ENCODE measurements around the gene SYT7. TPM values are rescaled to one million over a fixed set of nuclear protein-coding genes. Genes with fewer than 3 reads are reported as not detected.

SYT7 gene
- polyA plus RNA-seq, 1 experiment: 0.04 TPM

GRCh38 chr11:61503135-61503770, 77.6 kb downstream of the SYT7 start:
- DNase-seq (ENCODE audit: low read depth): no peak
- CTCF ChIA-PET: interaction anchor here (1.4 to 4.2 kb wide), 2 partner anchors 14 to 25 kb away, joined by 4 to 28 read pairs; no protein-coding TSS in a partner anchor
- H3K4me3 ChIP-seq (ENCODE audit: low read depth, low read length): no peak overlapping the region
- H3K27me3 ChIP-seq (ENCODE audit: control insufficient read depth, insufficient read depth, low read length): peaks cover 22% of the 10 kb centered on the region
- H3K36me3 ChIP-seq (ENCODE audit: control insufficient read depth, insufficient read depth, low read length): no peaks in the 10 kb centered on the region
- TF ChIP-seq, protein P1, sequence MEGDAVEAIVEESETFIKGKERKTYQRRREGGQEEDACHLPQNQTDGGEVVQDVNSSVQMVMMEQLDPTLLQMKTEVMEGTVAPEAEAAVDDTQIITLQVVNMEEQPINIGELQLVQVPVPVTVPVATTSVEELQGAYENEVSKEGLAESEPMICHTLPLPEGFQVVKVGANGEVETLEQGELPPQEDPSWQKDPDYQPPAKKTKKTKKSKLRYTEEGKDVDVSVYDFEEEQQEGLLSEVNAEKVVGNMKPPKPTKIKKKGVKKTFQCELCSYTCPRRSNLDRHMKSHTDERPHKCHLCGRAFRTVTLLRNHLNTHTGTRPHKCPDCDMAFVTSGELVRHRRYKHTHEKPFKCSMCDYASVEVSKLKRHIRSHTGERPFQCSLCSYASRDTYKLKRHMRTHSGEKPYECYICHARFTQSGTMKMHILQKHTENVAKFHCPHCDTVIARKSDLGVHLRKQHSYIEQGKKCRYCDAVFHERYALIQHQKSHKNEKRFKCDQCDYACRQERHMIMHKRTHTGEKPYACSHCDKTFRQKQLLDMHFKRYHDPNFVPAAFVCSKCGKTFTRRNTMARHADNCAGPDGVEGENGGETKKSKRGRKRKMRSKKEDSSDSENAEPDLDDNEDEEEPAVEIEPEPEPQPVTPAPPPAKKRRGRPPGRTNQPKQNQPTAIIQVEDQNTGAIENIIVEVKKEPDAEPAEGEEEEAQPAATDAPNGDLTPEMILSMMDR (IDR thresholded peaks at IDR 0.05; ENCODE audit: insufficient read depth, low read depth, low read length): no peak
- POLR2A ChIA-PET: no interaction called here

DNA sequence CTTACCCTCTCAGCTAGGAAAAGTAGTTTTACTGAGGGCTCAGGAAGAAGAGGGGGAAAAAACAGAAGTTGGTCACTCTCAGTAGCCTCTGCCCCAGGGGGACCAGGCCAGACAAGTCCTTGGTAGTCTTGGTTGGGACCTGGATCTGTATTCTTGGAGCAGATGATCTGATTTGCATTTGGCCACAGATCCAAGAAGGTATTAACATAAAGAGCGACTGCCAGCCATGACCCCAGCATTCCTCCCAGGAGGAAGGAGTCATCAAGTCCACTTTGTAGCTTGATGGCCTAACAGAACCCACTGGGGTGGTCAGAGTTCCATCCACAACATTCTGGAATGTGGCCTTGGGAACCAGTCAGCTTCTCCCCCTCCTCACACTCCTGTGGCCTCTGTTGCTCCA, 78.4 kb downstream of the SYT7 start:
- CTCF ChIA-PET: interaction anchor here (1.4 to 4.2 kb wide), 2 partner anchors 14 to 24 kb away, joined by 4 to 28 read pairs; no protein-coding TSS in a partner anchor
- H3K27me3 ChIP-seq (ENCODE audit: control insufficient read depth, insufficient read depth, low read length): peaks cover 15% of the 10 kb centered on the region
- no peaks in the 10 kb centered on the region for H3K36me3 ChIP-seq (ENCODE audit: control insufficient read depth, insufficient read depth, low read length)
- POLR2A ChIA-PET: no interaction called here
- DNase-seq (ENCODE audit: low read depth): no peak
- TF ChIP-seq, protein P1 (IDR thresholded peaks at IDR 0.05; ENCODE audit: insufficient read depth, low read depth, low read length): no peak
- no peak overlapping the region for H3K4me3 ChIP-seq (ENCODE audit: low read depth, low read length)

GRCh38 chr11:61499816-61500491, 80.9 kb downstream of the SYT7 start:
- H3K4me3 ChIP-seq (ENCODE audit: low read depth, low read length): no peak overlapping the region
- TF ChIP-seq, protein P1 (IDR thresholded peaks at IDR 0.05; ENCODE audit: insufficient read depth, low read depth, low read length): no peak
- CTCF ChIA-PET: interaction anchor here (1.2 to 4.2 kb wide), 4 partner anchors 9 to 139 kb away, joined by 3 to 28 read pairs (median 4); partner anchors contain the start of gene LRRC10B
- H3K27me3 ChIP-seq (ENCODE audit: control insufficient read depth, insufficient read depth, low read length): peaks cover 2% of the 10 kb centered on the region
- no peak for DNase-seq (ENCODE audit: low read depth)
- H3K36me3 ChIP-seq (ENCODE audit: control insufficient read depth, insufficient read depth, low read length): no peaks in the 10 kb centered on the region
- POLR2A ChIA-PET: no interaction called here

DNA sequence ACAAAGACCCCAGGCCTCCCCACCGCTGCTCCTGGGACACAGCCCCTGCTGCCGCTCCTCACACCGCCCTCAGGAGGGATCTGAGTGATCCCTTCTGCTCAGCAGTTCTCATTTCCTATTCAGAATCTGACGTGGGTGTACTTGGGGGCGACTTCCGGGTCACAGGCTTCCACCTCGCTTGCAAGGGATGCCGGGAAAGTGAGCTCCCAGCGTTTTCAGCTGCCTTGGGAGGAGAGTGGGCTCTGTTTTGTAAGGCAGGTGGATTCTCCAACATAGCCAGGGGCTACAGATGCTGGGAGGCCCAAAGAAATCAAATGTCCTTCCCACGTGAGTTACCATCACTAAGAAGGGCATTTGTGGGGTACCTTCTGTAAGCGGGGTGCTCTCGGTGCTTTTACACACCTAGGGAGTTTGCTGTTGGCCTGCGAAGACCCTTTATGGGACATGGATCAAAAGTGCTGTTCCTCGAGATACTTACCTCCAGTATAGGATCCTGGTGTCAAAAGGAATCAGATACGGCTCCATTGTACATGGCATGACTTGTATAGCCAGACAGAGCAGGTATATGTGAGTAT, 82.0 kb downstream of the SYT7 start:
- TF ChIP-seq, protein P1 (IDR thresholded peaks at IDR 0.05; ENCODE audit: insufficient read depth, low read depth, low read length): no peak
- POLR2A ChIA-PET: no interaction called here
- Histone ChIP-seq H3K27me3 (ENCODE audit: control insufficient read depth, insufficient read depth, low read length) (peaks cover 2% of the 10 kb centered on the region), H3K4me3 (ENCODE audit: low read depth, low read length) (no peak overlapping the region), H3K36me3 (ENCODE audit: control insufficient read depth, insufficient read depth, low read length) (no peaks in the 10 kb centered on the region)
- DNase-seq (ENCODE audit: low read depth): no peak
- CTCF ChIA-PET: no interaction called here

GRCh38 chr11:61497876-61498275, 83.0 kb downstream of the SYT7 start:
- DNase-seq (ENCODE audit: low read depth): no peak
- Histone ChIP-seq H3K27me3 (ENCODE audit: control insufficient read depth, insufficient read depth, low read length) (peaks cover 2% of the 10 kb centered on the region), H3K36me3 (ENCODE audit: control insufficient read depth, insufficient read depth, low read length) (no peaks in the 10 kb centered on the region), H3K4me3 (ENCODE audit: low read depth, low read length) (no peak overlapping the region)
- POLR2A ChIA-PET: no interaction called here
- CTCF ChIA-PET: interaction anchor here (1.0 kb wide), 1 partner anchor 19 kb away, joined by 3 read pairs; no protein-coding TSS in a partner anchor
- TF ChIP-seq, protein P1 (IDR thresholded peaks at IDR 0.05; ENCODE audit: insufficient read depth, low read depth, low read length): no peak

Data from BJ (cell line).